Loucy (cell line): Measurements from ENCODE around the gene ARRDC1.
"Not testable (repeated sequence)": the region's sequence is repeated elsewhere in the genome, so short reads cannot be mapped to it uniquely, and the experiment has no call there.

Experiments
- H2AFZ ChIP-seq: fragments of 200-600 bp; sonication (generic); 2 replicates; pipeline ENCODE4 v1.6.0; 2016; ENCODE audit warnings: antibody characterized with exemption, mild to moderate bottlenecking, low read length, moderate library complexity
- H3F3A ChIP-seq: fragments of 200-600 bp; 2 replicates; pipeline ENCODE4 v1.6.0; 2016; ENCODE audit warnings: antibody characterized with exemption, low read depth, mild to moderate bottlenecking
- H3K27me3 ChIP-seq: fragments of 200-600 bp; sonication (generic); 2 replicates; pipeline ENCODE4 v1.6.1; 2014; ENCODE audit warnings: low read length, mild to moderate bottlenecking; ENCODE audit not compliant: insufficient read depth, poor library complexity, severe bottlenecking
- H3K36me3 ChIP-seq: fragments of 200-600 bp; sonication (generic); 2 replicates; pipeline ENCODE4 v1.6.1; 2016; ENCODE audit warnings: low read length; ENCODE audit not compliant: insufficient read depth
- H3K4me1 ChIP-seq: fragments of 200-600 bp; sonication (generic); 2 replicates; pipeline ENCODE4 v1.5.1; 2014; ENCODE audit warnings: low read length, mild to moderate bottlenecking; ENCODE audit not compliant: insufficient read depth, poor library complexity, severe bottlenecking
- H3K4me2 ChIP-seq: fragments of 200-600 bp; sonication (generic); 2 replicates; pipeline ENCODE4 v1.6.0; 2014; ENCODE audit warnings: antibody characterized with exemption, low read length, low read depth, mild to moderate bottlenecking; ENCODE audit not compliant: poor library complexity, severe bottlenecking
- H3K4me3 ChIP-seq: fragments of 200-600 bp; sonication (generic); 2 replicates; pipeline ENCODE4 v1.5.1; 2014; ENCODE audit warnings: low read length, mild to moderate bottlenecking, mixed read lengths; ENCODE audit not compliant: poor library complexity, severe bottlenecking
- H3K79me2 ChIP-seq: fragments of 200-600 bp; sonication (generic); 2 replicates; pipeline ENCODE4 v1.6.1; 2014; ENCODE audit warnings: low read length; ENCODE audit not compliant: insufficient read depth
- H3K9ac ChIP-seq: fragments of 200-600 bp; sonication (generic); 2 replicates; pipeline ENCODE4 v1.6.0; 2014; ENCODE audit warnings: mild to moderate bottlenecking, low read depth, low read length, moderate library complexity; ENCODE audit not compliant: poor library complexity, severe bottlenecking
- H3K9me2 ChIP-seq: fragments of 200-600 bp; sonication (generic); replicated peaks from 2 replicates; pipeline ENCODE4 v1.6.1; 2016; ENCODE audit warnings: low read depth, low read length, mixed read lengths
- H3K9me3 ChIP-seq: fragments of 200-600 bp; sonication (generic); 2 replicates; pipeline ENCODE4 v1.6.1; 2014; ENCODE audit warnings: mild to moderate bottlenecking, antibody characterized with exemption, low read length, low read depth; ENCODE audit not compliant: insufficient read depth
- H4K20me1 ChIP-seq: fragments of 200-600 bp; sonication (generic); 2 replicates; pipeline ENCODE4 v1.6.0; 2014; ENCODE audit warnings: antibody characterized with exemption, low read length, mild to moderate bottlenecking; ENCODE audit not compliant: insufficient read depth, poor library complexity, severe bottlenecking
- EZH2phosphoT487 ChIP-seq: fragments of 200-600 bp; IDR thresholded peaks from 2 replicates; pipeline ENCODE4 v1.6.1; 2018; ENCODE audit warnings: antibody characterized with exemption, mild to moderate bottlenecking, moderate library complexity, borderline replicate concordance
- TF ChIP-seq, protein P1 (sequence below): fragments of 200-600 bp; sonication (generic); conservative IDR thresholded peaks from 2 replicates; pipeline ENCODE4 v1.5.1; 2014; ENCODE audit warnings: mild to moderate bottlenecking, antibody characterized with exemption, low read length

The ARRDC1 gene

DNA sequence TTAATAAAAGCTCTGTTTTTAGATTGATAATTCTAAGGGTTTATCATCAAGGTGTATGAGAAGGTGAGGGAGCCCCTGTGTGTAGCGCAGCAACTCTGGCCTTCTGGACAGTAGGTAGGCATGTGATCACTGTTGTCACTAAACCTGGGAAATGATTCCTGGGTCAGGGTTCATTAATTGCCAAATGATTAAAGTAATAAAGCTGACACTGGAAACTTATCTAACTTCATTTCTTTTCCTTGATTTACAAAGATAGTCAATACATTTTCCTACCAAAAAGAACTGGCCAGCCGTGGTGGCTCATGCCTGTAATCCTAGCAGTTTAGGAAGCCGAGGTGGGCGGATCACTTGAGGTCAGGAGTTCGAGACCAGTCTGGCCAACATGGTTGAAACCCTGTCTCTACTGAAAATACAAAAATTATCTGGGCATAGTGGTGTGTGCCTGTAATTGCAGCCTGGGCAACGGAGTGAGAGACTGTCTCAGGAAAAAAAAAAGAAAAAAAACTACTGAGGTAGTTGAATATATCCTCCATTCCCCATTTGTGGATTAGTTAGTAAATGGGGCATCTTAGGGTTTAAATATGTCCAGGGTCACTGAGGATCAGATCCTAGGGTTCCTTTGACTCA, 15.8 kb downstream of the ARRDC1 start:
- H3F3A ChIP-seq: no peaks in the 10 kb centered on the region
- TF ChIP-seq, protein P1, sequence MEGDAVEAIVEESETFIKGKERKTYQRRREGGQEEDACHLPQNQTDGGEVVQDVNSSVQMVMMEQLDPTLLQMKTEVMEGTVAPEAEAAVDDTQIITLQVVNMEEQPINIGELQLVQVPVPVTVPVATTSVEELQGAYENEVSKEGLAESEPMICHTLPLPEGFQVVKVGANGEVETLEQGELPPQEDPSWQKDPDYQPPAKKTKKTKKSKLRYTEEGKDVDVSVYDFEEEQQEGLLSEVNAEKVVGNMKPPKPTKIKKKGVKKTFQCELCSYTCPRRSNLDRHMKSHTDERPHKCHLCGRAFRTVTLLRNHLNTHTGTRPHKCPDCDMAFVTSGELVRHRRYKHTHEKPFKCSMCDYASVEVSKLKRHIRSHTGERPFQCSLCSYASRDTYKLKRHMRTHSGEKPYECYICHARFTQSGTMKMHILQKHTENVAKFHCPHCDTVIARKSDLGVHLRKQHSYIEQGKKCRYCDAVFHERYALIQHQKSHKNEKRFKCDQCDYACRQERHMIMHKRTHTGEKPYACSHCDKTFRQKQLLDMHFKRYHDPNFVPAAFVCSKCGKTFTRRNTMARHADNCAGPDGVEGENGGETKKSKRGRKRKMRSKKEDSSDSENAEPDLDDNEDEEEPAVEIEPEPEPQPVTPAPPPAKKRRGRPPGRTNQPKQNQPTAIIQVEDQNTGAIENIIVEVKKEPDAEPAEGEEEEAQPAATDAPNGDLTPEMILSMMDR: peak; percentile 52
- no peak for TF ChIP-seq EZH2phosphoT487
- H2AFZ ChIP-seq: no peak overlapping the region
- H3K4me3 ChIP-seq: peak overlapping the region; percentile 97
- peaks cover 36% of the 10 kb centered on the region for H3K4me1 ChIP-seq
- peak overlapping the region; percentile 89 for H3K9ac ChIP-seq
- H3K79me2 ChIP-seq: peaks cover 87% of the 10 kb centered on the region
- H3K36me3 ChIP-seq: no peaks in the 10 kb centered on the region
- peaks cover 64% of the 10 kb centered on the region for H4K20me1 ChIP-seq
- peak overlapping the region; percentile 95 for H3K4me2 ChIP-seq
- no peaks in the 10 kb centered on the region for H3K9me2 ChIP-seq
- H3K9me3 ChIP-seq: no peaks in the 10 kb centered on the region
- no peaks in the 10 kb centered on the region for H3K27me3 ChIP-seq

DNA sequence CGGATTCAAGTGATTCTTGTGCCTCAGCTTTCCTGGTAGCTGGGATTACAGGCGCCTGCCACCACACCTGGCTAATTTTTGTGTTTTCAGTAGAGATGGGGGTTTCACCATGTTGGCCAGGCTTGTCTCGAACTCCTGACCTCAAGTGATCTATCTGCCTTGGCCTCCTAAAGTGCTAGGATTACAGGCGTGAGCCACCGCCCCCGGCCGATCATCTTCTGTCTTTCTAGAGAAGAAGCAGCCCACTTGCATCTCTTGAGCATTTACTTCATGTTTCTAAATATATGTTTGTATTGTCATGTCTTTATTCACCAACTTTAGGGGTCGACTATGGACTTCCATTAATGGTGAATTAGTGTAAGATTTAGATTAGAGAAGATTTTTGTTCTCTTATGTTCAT, 16.7 kb downstream of the ARRDC1 start:
- H2AFZ ChIP-seq, H3K4me3 ChIP-seq, H3F3A ChIP-seq, H3K9ac ChIP-seq, H3K9me3 ChIP-seq, H3K9me2 ChIP-seq, H3K36me3 ChIP-seq, H3K27me3 ChIP-seq: not testable (repeated sequence)
- peak overlapping the region; percentile 46 for H3K4me2 ChIP-seq
- peaks cover 87% of the 10 kb centered on the region for H3K79me2 ChIP-seq
- peaks cover 65% of the 10 kb centered on the region for H4K20me1 ChIP-seq
- peaks cover 34% of the 10 kb centered on the region for H3K4me1 ChIP-seq

DNA sequence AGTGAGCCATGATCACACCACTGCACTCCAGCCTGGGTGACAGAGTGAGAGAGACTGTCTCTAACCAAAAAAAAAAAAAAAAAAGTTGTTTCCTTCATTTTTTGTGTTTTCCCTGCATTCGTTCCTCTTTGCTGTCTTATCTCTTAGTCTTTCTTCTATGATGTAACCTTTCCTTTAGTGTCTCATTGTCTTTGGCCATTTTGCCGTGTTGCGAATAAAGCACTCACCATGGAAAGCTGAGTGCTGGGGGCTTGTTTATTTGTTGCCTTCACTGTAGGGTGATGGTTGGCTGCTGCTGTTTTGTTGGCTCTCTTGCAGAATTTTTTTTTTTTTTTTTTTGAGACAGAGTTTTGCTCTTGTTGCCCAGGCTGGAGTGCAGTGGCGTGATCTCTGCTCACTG, 21.0 kb downstream of the ARRDC1 start:
- Histone ChIP-seq H3K4me3 (no peak overlapping the region), H3K9me3 (no peaks in the 10 kb centered on the region), H2AFZ (no peak overlapping the region), H3K9me2 (no peaks in the 10 kb centered on the region), H3K9ac (no peak overlapping the region), H3K4me1 (peaks cover 39% of the 10 kb centered on the region), H3F3A (peaks cover 7% of the 10 kb centered on the region; the same call in 1 of the 2 replicates), H4K20me1 (peaks cover 58% of the 10 kb centered on the region), H3K4me2 (peak overlapping the region; percentile 20), H3K36me3 (no peaks in the 10 kb centered on the region), H3K79me2 (peaks cover 91% of the 10 kb centered on the region), H3K27me3 (no peaks in the 10 kb centered on the region)
- TF ChIP-seq EZH2phosphoT487: no peak
- TF ChIP-seq, protein P1: no peak

DNA sequence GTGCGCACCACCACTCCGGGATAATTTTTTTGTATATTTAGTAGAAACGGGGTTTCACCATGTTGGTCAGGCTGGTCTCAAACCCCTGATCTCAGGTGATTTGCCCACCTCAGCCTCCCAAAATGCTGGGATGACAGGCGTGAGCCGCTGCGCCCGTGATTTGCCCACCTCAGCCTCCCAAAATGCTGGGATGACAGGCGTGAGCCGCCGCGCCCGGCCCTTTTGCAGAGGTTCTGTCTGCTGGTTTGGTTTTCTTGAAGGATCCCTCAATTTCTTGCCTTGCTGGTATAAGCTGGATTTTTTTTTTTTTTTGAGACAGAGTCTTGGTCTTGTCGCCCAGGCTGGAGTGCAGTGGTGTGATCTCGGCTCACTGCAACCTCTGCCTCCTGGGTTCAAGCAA, 21.9 kb downstream of the ARRDC1 start:
- not testable (repeated sequence) for H3K9ac ChIP-seq, H3K9me3 ChIP-seq, H3K9me2 ChIP-seq, H3F3A ChIP-seq, H2AFZ ChIP-seq, H3K27me3 ChIP-seq, H3K36me3 ChIP-seq
- H3K4me2 ChIP-seq: peak overlapping the region; percentile 65
- peaks cover 45% of the 10 kb centered on the region for H3K4me1 ChIP-seq
- H4K20me1 ChIP-seq: peaks cover 59% of the 10 kb centered on the region
- H3K4me3 ChIP-seq: peak overlapping the region; percentile 60
- H3K79me2 ChIP-seq: peaks cover 91% of the 10 kb centered on the region
